H9 (cell line): ENCODE results near the gene PLXNB2. TPM values are rescaled to one million over a fixed set of nuclear protein-coding genes. Genes with fewer than 3 reads are reported as not detected.

ENCODE experiments used
- DNase-seq: peaks from one replicate; pipeline ENCODE4 v3.0.0-alpha.2; 2017
- H2AFZ ChIP-seq: one replicate; pipeline ENCODE4 v1.6.1; 2013; ENCODE audit warnings: mild to moderate bottlenecking, low read length, control low read depth, moderate library complexity
- H2AK5ac ChIP-seq: 2 replicates; pipeline ENCODE4 v1.6.1; 2013; ENCODE audit warnings: low read length, control low read depth, mixed read lengths; ENCODE audit not compliant: insufficient read length
- H2BK120ac ChIP-seq: one replicate; pipeline ENCODE4 v1.6.1; 2013; ENCODE audit warnings: low read depth, mild to moderate bottlenecking, low read length, control low read depth, inconsistent platforms; ENCODE audit not compliant: poor library complexity, severe bottlenecking
- H2BK12ac ChIP-seq: 2 replicates; pipeline ENCODE4 v1.6.1; 2013; ENCODE audit warnings: low read length, control low read depth, mixed read lengths, low read depth; ENCODE audit not compliant: insufficient read length
- H2BK15ac ChIP-seq: 2 replicates; pipeline ENCODE4 v1.6.1; 2013; ENCODE audit warnings: low read depth, low read length, control low read depth
- H2BK20ac ChIP-seq: one replicate; pipeline ENCODE4 v1.6.1; 2013; ENCODE audit warnings: low read depth, mild to moderate bottlenecking, low read length, control low read depth, inconsistent platforms; ENCODE audit not compliant: poor library complexity, severe bottlenecking
- H2BK5ac ChIP-seq: 2 replicates; pipeline ENCODE4 v1.6.1; 2013; ENCODE audit warnings: low read length, control low read depth, mixed read lengths; ENCODE audit not compliant: insufficient read length
- H3K14ac ChIP-seq: 2 replicates; pipeline ENCODE4 v1.6.1; 2013; ENCODE audit warnings: low read length, control low read depth; ENCODE audit not compliant: insufficient read depth
- H3K18ac ChIP-seq: 2 replicates; pipeline ENCODE4 v1.6.1; 2013; ENCODE audit warnings: low read depth, mild to moderate bottlenecking, mixed read lengths, low read length, control low read depth; ENCODE audit not compliant: insufficient read length
- H3K23ac ChIP-seq: 2 replicates; pipeline ENCODE4 v1.6.1; 2013; ENCODE audit warnings: low read length, control low read depth, mixed read lengths, low read depth; ENCODE audit not compliant: insufficient read length
- H3K23me2 ChIP-seq: 2 replicates; pipeline ENCODE4 v1.6.1; 2013; ENCODE audit warnings: low read depth, mild to moderate bottlenecking, mixed read lengths, low read length, control low read depth; ENCODE audit not compliant: insufficient read length, poor library complexity, severe bottlenecking
- H3K27ac ChIP-seq: 2 replicates; pipeline ENCODE4 v1.5.1; 2013; ENCODE audit warnings: low read length, control low read depth, mixed read lengths, low read depth; ENCODE audit not compliant: insufficient read length
- H3K27me3 ChIP-seq: 2 replicates; pipeline ENCODE4 v1.6.1; 2013; ENCODE audit warnings: low read length, control low read depth, inconsistent platforms; ENCODE audit not compliant: insufficient read depth
- H3K4ac ChIP-seq: 2 replicates; pipeline ENCODE4 v1.6.1; 2013; ENCODE audit warnings: low read depth, mild to moderate bottlenecking, control low read depth, inconsistent platforms, low read length, moderate library complexity
- H3K4me1 ChIP-seq: 2 replicates; pipeline ENCODE4 v1.6.1; 2013; ENCODE audit warnings: low read length, control low read depth, inconsistent platforms; ENCODE audit not compliant: insufficient read depth
- H3K4me2 ChIP-seq: 2 replicates; pipeline ENCODE4 v1.6.1; 2013; ENCODE audit warnings: low read length, control low read depth, mixed read lengths; ENCODE audit not compliant: insufficient read length, insufficient read depth
- H3K56ac ChIP-seq: 2 replicates; pipeline ENCODE4 v1.6.1; 2013; ENCODE audit warnings: low read depth, mild to moderate bottlenecking, mixed read lengths, low read length, control low read depth; ENCODE audit not compliant: insufficient read length
- H3K79me1 ChIP-seq: 2 replicates; pipeline ENCODE4 v1.6.1; 2013; ENCODE audit warnings: low read depth, mild to moderate bottlenecking, moderate library complexity, low read length, control low read depth, inconsistent platforms; ENCODE audit not compliant: insufficient read depth, poor library complexity, severe bottlenecking
- H3K79me2 ChIP-seq: 2 replicates; pipeline ENCODE4 v1.6.1; 2013; ENCODE audit warnings: low read length, control low read depth, inconsistent platforms; ENCODE audit not compliant: insufficient read depth
- H3K9ac ChIP-seq: 2 replicates; pipeline ENCODE4 v1.6.1; 2013; ENCODE audit warnings: low read length, control low read depth, mixed read lengths; ENCODE audit not compliant: insufficient read length; ENCODE audit errors: extremely low read depth
- H3K9me3 ChIP-seq: one replicate; pipeline ENCODE4 v1.6.1; 2013; ENCODE audit warnings: low read depth, low read length, inconsistent platforms; ENCODE audit not compliant: control insufficient read depth
- H3T11ph ChIP-seq: one replicate; pipeline ENCODE4 v1.6.1; 2013; ENCODE audit warnings: mild to moderate bottlenecking, low read length, control low read depth, inconsistent platforms
- H4K20me1 ChIP-seq: one replicate; pipeline ENCODE4 v1.6.1; 2013; ENCODE audit not compliant: control insufficient read depth, insufficient read length, insufficient read depth
- H4K5ac ChIP-seq: 2 replicates; pipeline ENCODE4 v1.6.1; 2013; ENCODE audit warnings: low read depth, mild to moderate bottlenecking, mixed read lengths, low read length, control low read depth; ENCODE audit not compliant: insufficient read length
- H4K8ac ChIP-seq: replicated peaks from 2 replicates; pipeline ENCODE4 v1.6.1; 2013; ENCODE audit warnings: low read length, control low read depth, mixed read lengths, low read depth; ENCODE audit not compliant: insufficient read length
- H4K91ac ChIP-seq: 2 replicates; pipeline ENCODE4 v1.6.1; 2013; ENCODE audit warnings: low read depth, mild to moderate bottlenecking, moderate library complexity, mixed read lengths, low read length, control low read depth; ENCODE audit not compliant: insufficient read length
- H3K27ac Mint-ChIP-seq, 3 experiments: 2 replicates in 2 of 3; 3 replicates in 1 of 3; pipeline ENCODE4 v1.8.0; 2020 to 2021; ENCODE audit warnings: mixed read lengths in 3 of 3, mild to moderate bottlenecking in 1 of 3, moderate library complexity in 1 of 3
- H3K27me3 Mint-ChIP-seq: 2 replicates; pipeline ENCODE4 v1.8.0; 2021; ENCODE audit warnings: low read depth, mild to moderate bottlenecking, moderate library complexity, mixed read lengths
- H3K36me3 Mint-ChIP-seq, 3 experiments: 2 replicates in 2 of 3; 3 replicates in 1 of 3; pipeline ENCODE4 v1.8.0; 2020 to 2021; ENCODE audit warnings: low read depth in 3 of 3, mixed read lengths in 3 of 3; ENCODE audit not compliant: insufficient read depth in 1 of 3
- H3K4me1 Mint-ChIP-seq, 2 experiments: 2 replicates each; pipeline ENCODE4 v1.8.0; 2020; ENCODE audit warnings: mixed read lengths in 2 of 2
- H3K4me3 Mint-ChIP-seq, 2 experiments: 2 replicates in 1 of 2; 3 replicates in 1 of 2; pipeline ENCODE4 v1.8.0; 2020 to 2021; ENCODE audit warnings: mild to moderate bottlenecking in 2 of 2, mixed read lengths in 2 of 2, moderate library complexity in 1 of 2
- H3K9me3 Mint-ChIP-seq, 2 experiments: 2 replicates in 1 of 2; 3 replicates in 1 of 2; pipeline ENCODE4 v1.8.0; 2020; ENCODE audit warnings: mild to moderate bottlenecking in 2 of 2, mixed read lengths in 2 of 2, moderate library complexity in 1 of 2
- CTCF ChIP-seq: fragments of 200-600 bp; sonication (generic); conservative IDR thresholded peaks from 3 replicates; pipeline ENCODE4 v1.8.0; 2021; ENCODE audit warnings: antibody characterized with exemption, mild to moderate bottlenecking
- WGBS: extraction: QIAGEN DNeasy Blood & Tissue Kit; methylation state at CpG from one replicate; pipeline ENCODE4 v1.1.7; 2013; ENCODE audit warnings: missing lambda C conversion rate, low lambda C conversion rate, mixed read lengths; ENCODE audit not compliant: insufficient read length; ENCODE audit errors: extremely low coverage; 5-methylcytosine and 5-hydroxymethylcytosine counted together
- total RNA-seq: library from RNA; stranded (reverse); gene quantifications from 2 replicates; pipeline ENCODE4 v1.2.1, GENCODE V29; 2021

PLXNB2 gene
- total RNA-seq, 1 experiment from 2014 or later: 87.6 TPM

- no peak overlapping the region for H4K5ac ChIP-seq
- no CpG with 5 or more reads among the region's 21 CpGs for WGBS
Observed at GRCh38 chr22:50318698-50319411, 11.4 kb upstream of the PLXNB2 start.

More at GRCh38 chr22:50318698-50319411, 11.4 kb upstream of the PLXNB2 start:
- H3K36me3 Mint-ChIP-seq: no peaks in the 10 kb centered on the region
- Histone ChIP-seq H3K79me2 (no peaks in the 10 kb centered on the region), H3K4me2 (no peak overlapping the region), H4K91ac (no peak overlapping the region), H2BK12ac (no peak overlapping the region), H2BK15ac (no peak overlapping the region), H3K27me3 (no peaks in the 10 kb centered on the region), H3K4ac (no peak overlapping the region), H4K20me1 (peaks cover 2% of the 10 kb centered on the region), H2AFZ (no peak overlapping the region), H2AK5ac (no peak overlapping the region), H3K9ac (no peak overlapping the region), H3K79me1 (no peaks in the 10 kb centered on the region), H3K23me2 (no peaks in the 10 kb centered on the region), H2BK120ac (no peak overlapping the region), H2BK5ac (no peak overlapping the region), H3K14ac (no peak overlapping the region; the same call in 1 of the 2 replicates), H3T11ph (no peak overlapping the region), H2BK20ac (no peak overlapping the region), H3K4me1 (no peaks in the 10 kb centered on the region), H3K9me3 (no peaks in the 10 kb centered on the region), H3K18ac (no peak overlapping the region), H3K27ac (no peak overlapping the region), H3K23ac (no peak overlapping the region), H3K56ac (no peak overlapping the region), H4K8ac (no peak overlapping the region)
- no peak overlapping the region; a peak in 2 of 7 replicates for H3K27ac Mint-ChIP-seq
- peaks cover 21% of the 10 kb centered on the region for H3K27me3 Mint-ChIP-seq
- H3K4me3 Mint-ChIP-seq: no peak overlapping the region
- H3K4me1 Mint-ChIP-seq: peaks cover 4 to 5% of the 10 kb centered on the region in 2 experiments
- H3K9me3 Mint-ChIP-seq: no peaks in the 10 kb centered on the region
- DNase-seq: no peak
- TF ChIP-seq CTCF: no peak
